ENCODE data around the gene TFDP3.

The TFDP3 gene

GRCh38 chrX:133185119-133185518 is 33.0 kb downstream of the TFDP3 start:
- DNase-seq: no peak

GRCh38 chrX:133183806-133184205 is 34.3 kb downstream of the TFDP3 start:
- DNase-seq: no peak

GRCh38 chrX:133179500-133179899 is 38.7 kb downstream of the TFDP3 start:
- no peak for DNase-seq

- no peak for DNase-seq
Measured at GRCh38 chrX:133177202-133177601, 41.0 kb downstream of the TFDP3 start.

- DNase-seq: peak; percentile 83
Measured at GRCh38 chrX:133175605-133176004, 42.5 kb downstream of the TFDP3 start.

DNA sequence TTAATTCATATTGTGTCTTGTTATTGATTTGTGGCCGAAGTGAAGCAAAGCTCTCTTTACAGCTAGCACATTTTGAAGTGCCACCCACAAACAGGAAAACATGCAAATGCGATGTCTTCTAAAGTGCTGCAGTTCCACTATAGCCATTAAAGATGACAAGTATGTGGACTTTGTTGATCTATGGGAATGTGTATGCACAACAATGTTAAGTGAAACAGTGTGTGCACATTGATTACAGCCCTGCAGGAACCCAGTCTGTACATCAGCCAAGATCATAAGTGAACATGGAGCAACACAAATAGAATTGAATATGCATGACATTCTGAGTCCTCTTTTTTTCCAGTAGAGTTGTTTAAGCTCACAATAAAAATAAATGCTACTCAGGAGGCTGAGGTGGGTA is 43.0 kb downstream of the TFDP3 start:
- peak; percentile 37 for DNase-seq

- DNase-seq: no peak
Measured at GRCh38 chrX:133171962-133172708, 46.0 kb downstream of the TFDP3 start.

Data from NCI-H345 (cell line).